GM23338 (cell line): ENCODE results near the gene ORAI1. TPM values are rescaled to one million over a fixed set of nuclear protein-coding genes. Genes with fewer than 3 reads are reported as not detected.

ENCODE experiments used
- ATAC-seq: fragments of 200-7000 bp; cut with Tn5 transposase; 3 replicates; pipeline ENCODE4 v1.9.1; 2020
- DNase-seq: peaks from one replicate; pipeline ENCODE4 v3.0.0-alpha.2; 2015; ENCODE audit warnings: low spot score
- H2AFZ ChIP-seq: fragments of 200-600 bp; sonication (generic); 2 replicates; pipeline ENCODE4 v1.8.0; 2016; ENCODE audit warnings: antibody characterized with exemption, mild to moderate bottlenecking, moderate library complexity
- H3F3A ChIP-seq: fragments of 200-600 bp; sonication (generic); replicated peaks from 2 replicates; pipeline ENCODE4 v1.8.0; 2017; ENCODE audit warnings: antibody characterized with exemption, mixed run types, low read depth
- H3K27ac ChIP-seq: fragments of 200-600 bp; sonication (generic); 2 replicates; pipeline ENCODE4 v1.6.1; 2016; ENCODE audit warnings: low read depth
- H3K27me3 ChIP-seq: fragments of 200-600 bp; sonication (generic); 2 replicates; pipeline ENCODE4 v1.8.0; 2016; ENCODE audit warnings: mild to moderate bottlenecking, mixed run types, moderate library complexity; ENCODE audit not compliant: insufficient read depth
- H3K36me3 ChIP-seq: fragments of 200-600 bp; sonication (generic); 2 replicates; pipeline ENCODE4 v1.8.0; 2016; ENCODE audit warnings: mild to moderate bottlenecking; ENCODE audit not compliant: insufficient read depth
- H3K4me1 ChIP-seq: fragments of 200-600 bp; sonication (generic); 2 replicates; pipeline ENCODE4 v1.8.0; 2016; ENCODE audit warnings: mild to moderate bottlenecking, moderate library complexity; ENCODE audit not compliant: insufficient read depth
- H3K4me2 ChIP-seq: fragments of 200-600 bp; sonication (generic); 2 replicates; pipeline ENCODE4 v1.7.1; 2017; ENCODE audit warnings: mixed run types
- H3K4me3 ChIP-seq: fragments of 200-600 bp; sonication (generic); 2 replicates; pipeline ENCODE4 v1.6.1; 2016; ENCODE audit warnings: mixed run types
- H3K79me2 ChIP-seq: fragments of 200-600 bp; sonication (generic); replicated peaks from 2 replicates; pipeline ENCODE4 v1.8.0; 2017; ENCODE audit warnings: mild to moderate bottlenecking; ENCODE audit not compliant: insufficient read depth
- H3K9me2 ChIP-seq: fragments of 200-600 bp; sonication (generic); 2 replicates; pipeline ENCODE4 v1.8.0; 2017; ENCODE audit not compliant: insufficient read depth
- H4K20me1 ChIP-seq: fragments of 200-600 bp; sonication (generic); replicated peaks from 2 replicates; pipeline ENCODE4 v1.8.0; 2017; ENCODE audit warnings: mild to moderate bottlenecking; ENCODE audit not compliant: insufficient read depth
- H3K27ac Mint-ChIP-seq: 2 replicates; pipeline ENCODE4 v1.8.0; 2020; ENCODE audit warnings: inconsistent platforms, mild to moderate bottlenecking, moderate library complexity, mixed read lengths
- H3K27me3 Mint-ChIP-seq: 3 replicates; pipeline ENCODE4 v1.8.0; 2022; ENCODE audit warnings: low read depth, mild to moderate bottlenecking, moderate library complexity, mixed read lengths, inconsistent platforms; ENCODE audit not compliant: insufficient read depth, poor library complexity
- H3K36me3 Mint-ChIP-seq: 3 replicates; pipeline ENCODE4 v1.8.0; 2021; ENCODE audit warnings: low read depth, mild to moderate bottlenecking, inconsistent platforms, moderate library complexity, mixed read lengths
- H3K4me1 Mint-ChIP-seq: 3 replicates; pipeline ENCODE4 v1.8.0; 2020; ENCODE audit warnings: mild to moderate bottlenecking, inconsistent platforms, mixed read lengths
- H3K4me3 Mint-ChIP-seq: 3 replicates; pipeline ENCODE4 v1.8.0; 2021; ENCODE audit warnings: moderate library complexity, mild to moderate bottlenecking, inconsistent platforms, mixed read lengths
- H3K9me3 Mint-ChIP-seq: 3 replicates; pipeline ENCODE4 v1.8.0; 2020; ENCODE audit warnings: moderate library complexity, mild to moderate bottlenecking, inconsistent platforms, mixed read lengths
- ZNF114 ChIP-seq: fragments of 250-450 bp; sonication (Bioruptor Pico); IDR thresholded peaks from 2 replicates; pipeline ENCODE4 v1.5.0; 2020; ENCODE audit warnings: mild to moderate bottlenecking, moderate library complexity
- polyA plus RNA-seq: library from polyadenylated mRNA; unstranded; fragments of >200 nt; fragmentation: Nextera tagmentation; extraction: Ambion mirVana; gene quantifications from 2 replicates; pipeline ENCODE4 v1.2.1, GENCODE V29; 2016
- total RNA-seq: library from RNA; depleted of rRNA; stranded (reverse); fragments of >200 nt; shearing (Covaris generic); gene quantifications from 2 replicates; pipeline ENCODE4 v1.2.3, GENCODE V29; 2014
- TF ChIP-seq, protein P1 (sequence below), 2 experiments: fragments of 200-600 bp in 1 of 2; sonication (generic) in 1 of 2; conservative IDR thresholded peaks; 2 replicates each; pipeline versions ENCODE4 v1.5.1 to v1.6.1; 2016 to 2017; ENCODE audit warnings: antibody characterized with exemption in 2 of 2, low read depth in 2 of 2, mild to moderate bottlenecking in 2 of 2, moderate library complexity in 1 of 2
- TF ChIP-seq, protein P2 (sequence below): fragments of 250-450 bp; sonication (Bioruptor Pico); IDR thresholded peaks from 2 replicates; pipeline ENCODE4 v1.5.0; 2020; ENCODE audit warnings: mild to moderate bottlenecking, moderate library complexity

ORAI1 gene
- total and polyA plus RNA-seq, 2 experiments from 2014 or later, result 23.7 to 32.0 TPM

DNA sequence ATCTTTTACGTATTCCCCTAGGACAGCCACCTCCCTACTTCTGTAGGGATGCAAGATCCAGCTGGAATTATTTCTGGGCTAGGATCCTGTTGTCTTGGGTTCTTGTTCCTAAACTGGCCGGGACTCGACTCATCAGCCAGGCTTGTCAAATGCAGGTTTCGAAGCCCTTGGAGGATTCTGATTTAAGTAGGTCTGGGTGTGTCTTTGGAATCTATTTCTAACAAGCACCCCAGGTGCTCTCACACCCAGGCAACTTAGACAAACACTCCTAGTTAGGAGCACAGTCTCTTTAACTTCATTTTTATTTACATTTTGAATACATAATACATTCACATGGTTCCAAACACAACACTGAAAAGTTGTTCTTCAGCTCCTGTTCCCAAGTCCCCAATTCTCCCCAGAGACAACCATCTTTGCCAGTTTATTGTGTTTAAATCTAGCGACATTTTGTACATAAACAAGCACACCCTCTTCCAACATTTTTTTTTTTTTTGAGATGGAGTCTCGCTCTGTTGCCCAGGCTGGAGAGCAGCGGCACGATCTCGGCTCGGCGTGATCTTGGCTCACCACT, 22.2 kb downstream of the ORAI1 start:
- no peaks in the 10 kb centered on the region for H4K20me1 ChIP-seq
- Mint-ChIP-seq H3K27ac (no peak overlapping the region), H3K4me3 (no peak overlapping the region), H3K27me3 (peaks cover 5% of the 10 kb centered on the region), H3K36me3 (peaks cover 6% of the 10 kb centered on the region; the same call in 2 of the 3 replicates), H3K9me3 (no peaks in the 10 kb centered on the region), H3K4me1 (no peaks in the 10 kb centered on the region; the same call in 1 of the 3 replicates)
- H3F3A ChIP-seq, result 0 out of 2 replicates have a peak, but pooled peaks cover 3% of the 10 kb centered on the region
- no peaks in the 10 kb centered on the region for H3K27me3 ChIP-seq
- no peak overlapping the region for H3K27ac ChIP-seq
- H3K4me3 ChIP-seq, result no peak overlapping the region
- no peak for DNase-seq
- no peak overlapping the region for H3K4me2 ChIP-seq
- no peak for ATAC-seq
- no peaks in the 10 kb centered on the region for H3K4me1 ChIP-seq
- H3K79me2 ChIP-seq, result no peaks in the 10 kb centered on the region
- no peaks in the 10 kb centered on the region for H3K36me3 ChIP-seq
- TF ChIP-seq, protein P1, sequence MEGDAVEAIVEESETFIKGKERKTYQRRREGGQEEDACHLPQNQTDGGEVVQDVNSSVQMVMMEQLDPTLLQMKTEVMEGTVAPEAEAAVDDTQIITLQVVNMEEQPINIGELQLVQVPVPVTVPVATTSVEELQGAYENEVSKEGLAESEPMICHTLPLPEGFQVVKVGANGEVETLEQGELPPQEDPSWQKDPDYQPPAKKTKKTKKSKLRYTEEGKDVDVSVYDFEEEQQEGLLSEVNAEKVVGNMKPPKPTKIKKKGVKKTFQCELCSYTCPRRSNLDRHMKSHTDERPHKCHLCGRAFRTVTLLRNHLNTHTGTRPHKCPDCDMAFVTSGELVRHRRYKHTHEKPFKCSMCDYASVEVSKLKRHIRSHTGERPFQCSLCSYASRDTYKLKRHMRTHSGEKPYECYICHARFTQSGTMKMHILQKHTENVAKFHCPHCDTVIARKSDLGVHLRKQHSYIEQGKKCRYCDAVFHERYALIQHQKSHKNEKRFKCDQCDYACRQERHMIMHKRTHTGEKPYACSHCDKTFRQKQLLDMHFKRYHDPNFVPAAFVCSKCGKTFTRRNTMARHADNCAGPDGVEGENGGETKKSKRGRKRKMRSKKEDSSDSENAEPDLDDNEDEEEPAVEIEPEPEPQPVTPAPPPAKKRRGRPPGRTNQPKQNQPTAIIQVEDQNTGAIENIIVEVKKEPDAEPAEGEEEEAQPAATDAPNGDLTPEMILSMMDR (conservative IDR thresholded peaks at IDR 0.05; ENCODE audit: low read depth in 2 of 2), result no peak
- no peak for TF ChIP-seq ZNF114 (CRISPR knock-in tag)
- TF ChIP-seq, protein P2, sequence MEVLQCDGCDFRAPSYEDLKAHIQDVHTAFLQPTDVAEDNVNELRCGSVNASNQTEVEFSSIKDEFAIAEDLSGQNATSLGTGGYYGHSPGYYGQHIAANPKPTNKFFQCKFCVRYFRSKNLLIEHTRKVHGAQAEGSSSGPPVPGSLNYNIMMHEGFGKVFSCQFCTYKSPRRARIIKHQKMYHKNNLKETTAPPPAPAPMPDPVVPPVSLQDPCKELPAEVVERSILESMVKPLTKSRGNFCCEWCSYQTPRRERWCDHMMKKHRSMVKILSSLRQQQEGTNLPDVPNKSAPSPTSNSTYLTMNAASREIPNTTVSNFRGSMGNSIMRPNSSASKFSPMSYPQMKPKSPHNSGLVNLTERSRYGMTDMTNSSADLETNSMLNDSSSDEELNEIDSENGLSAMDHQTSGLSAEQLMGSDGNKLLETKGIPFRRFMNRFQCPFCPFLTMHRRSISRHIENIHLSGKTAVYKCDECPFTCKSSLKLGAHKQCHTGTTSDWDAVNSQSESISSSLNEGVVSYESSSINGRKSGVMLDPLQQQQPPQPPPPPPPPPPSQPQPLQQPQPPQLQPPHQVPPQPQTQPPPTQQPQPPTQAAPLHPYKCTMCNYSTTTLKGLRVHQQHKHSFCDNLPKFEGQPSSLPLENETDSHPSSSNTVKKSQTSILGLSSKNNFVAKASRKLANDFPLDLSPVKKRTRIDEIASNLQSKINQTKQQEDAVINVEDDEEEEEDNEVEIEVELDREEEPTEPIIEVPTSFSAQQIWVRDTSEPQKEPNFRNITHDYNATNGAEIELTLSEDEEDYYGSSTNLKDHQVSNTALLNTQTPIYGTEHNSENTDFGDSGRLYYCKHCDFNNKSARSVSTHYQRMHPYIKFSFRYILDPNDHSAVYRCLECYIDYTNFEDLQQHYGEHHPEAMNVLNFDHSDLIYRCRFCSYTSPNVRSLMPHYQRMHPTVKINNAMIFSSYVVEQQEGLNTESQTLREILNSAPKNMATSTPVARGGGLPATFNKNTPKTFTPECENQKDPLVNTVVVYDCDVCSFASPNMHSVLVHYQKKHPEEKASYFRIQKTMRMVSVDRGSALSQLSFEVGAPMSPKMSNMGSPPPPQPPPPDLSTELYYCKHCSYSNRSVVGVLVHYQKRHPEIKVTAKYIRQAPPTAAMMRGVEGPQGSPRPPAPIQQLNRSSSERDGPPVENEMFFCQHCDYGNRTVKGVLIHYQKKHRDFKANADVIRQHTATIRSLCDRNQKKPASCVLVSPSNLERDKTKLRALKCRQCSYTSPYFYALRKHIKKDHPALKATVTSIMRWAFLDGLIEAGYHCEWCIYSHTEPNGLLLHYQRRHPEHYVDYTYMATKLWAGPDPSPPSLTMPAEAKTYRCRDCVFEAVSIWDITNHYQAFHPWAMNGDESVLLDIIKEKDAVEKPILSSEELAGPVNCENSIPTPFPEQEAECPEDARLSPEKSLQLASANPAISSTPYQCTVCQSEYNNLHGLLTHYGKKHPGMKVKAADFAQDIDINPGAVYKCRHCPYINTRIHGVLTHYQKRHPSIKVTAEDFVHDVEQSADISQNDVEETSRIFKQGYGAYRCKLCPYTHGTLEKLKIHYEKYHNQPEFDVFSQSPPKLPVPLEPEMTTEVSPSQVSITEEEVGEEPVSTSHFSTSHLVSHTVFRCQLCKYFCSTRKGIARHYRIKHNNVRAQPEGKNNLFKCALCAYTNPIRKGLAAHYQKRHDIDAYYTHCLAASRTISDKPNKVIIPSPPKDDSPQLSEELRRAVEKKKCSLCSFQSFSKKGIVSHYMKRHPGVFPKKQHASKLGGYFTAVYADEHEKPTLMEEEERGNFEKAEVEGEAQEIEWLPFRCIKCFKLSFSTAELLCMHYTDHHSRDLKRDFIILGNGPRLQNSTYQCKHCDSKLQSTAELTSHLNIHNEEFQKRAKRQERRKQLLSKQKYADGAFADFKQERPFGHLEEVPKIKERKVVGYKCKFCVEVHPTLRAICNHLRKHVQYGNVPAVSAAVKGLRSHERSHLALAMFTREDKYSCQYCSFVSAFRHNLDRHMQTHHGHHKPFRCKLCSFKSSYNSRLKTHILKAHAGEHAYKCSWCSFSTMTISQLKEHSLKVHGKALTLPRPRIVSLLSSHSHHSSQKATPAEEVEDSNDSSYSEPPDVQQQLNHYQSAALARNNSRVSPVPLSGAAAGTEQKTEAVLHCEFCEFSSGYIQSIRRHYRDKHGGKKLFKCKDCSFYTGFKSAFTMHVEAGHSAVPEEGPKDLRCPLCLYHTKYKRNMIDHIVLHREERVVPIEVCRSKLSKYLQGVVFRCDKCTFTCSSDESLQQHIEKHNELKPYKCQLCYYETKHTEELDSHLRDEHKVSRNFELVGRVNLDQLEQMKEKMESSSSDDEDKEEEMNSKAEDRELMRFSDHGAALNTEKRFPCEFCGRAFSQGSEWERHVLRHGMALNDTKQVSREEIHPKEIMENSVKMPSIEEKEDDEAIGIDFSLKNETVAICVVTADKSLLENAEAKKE (CRISPR knock-in tag), result no peak
- H3K9me2 ChIP-seq, result no peaks in the 10 kb centered on the region
- H2AFZ ChIP-seq, result no peak overlapping the region
